Gastrocnemius medialis (tissue), 4 donors: ENCODE data around the gene METTL21C. TPM values are rescaled to one million over a fixed set of nuclear protein-coding genes. Genes with fewer than 3 reads are reported as not detected.

Experiments
- ATAC-seq, 2 donors: fragments of 150-250 bp; one replicate each; pipeline ENCODE4 v1.9.1; 2016
- DNase-seq, 2 donors: peaks; one replicate each; pipeline ENCODE4 v3.0.0-alpha.2; 2019
- H3K27ac ChIP-seq, 4 donors: fragments of 200-600 bp; sonication (generic); 1 replicate in 1 of 4; 2 replicates in 3 of 4; pipeline ENCODE4 v1.5.1; 2016 to 2018; ENCODE audit warnings: mild to moderate bottlenecking in 2 of 4, moderate library complexity in 1 of 4
- H3K27me3 ChIP-seq, 3 donors: fragments of 200-600 bp; sonication (generic) in 2 of 3; 1 replicate in 1 of 3; 2 replicates in 2 of 3; pipeline versions ENCODE4 v1.5.1 to v1.6.0; 2016 to 2019; ENCODE audit warnings: mild to moderate bottlenecking in 1 of 3, moderate library complexity in 1 of 3
- H3K36me3 ChIP-seq, 2 donors: fragments of 200-600 bp; sonication (generic) in 1 of 2; one replicate each; pipeline ENCODE4 v1.5.1; 2017 to 2018
- H3K4me1 ChIP-seq, 2 donors: fragments of 200-600 bp; sonication (generic) in 1 of 2; one replicate each; pipeline ENCODE4 v1.5.1; 2016 to 2017; ENCODE audit warnings: mild to moderate bottlenecking in 2 of 2
- H3K4me3 ChIP-seq, 4 donors: fragments of 200-600 bp; sonication (generic) in 3 of 4; 1 replicate in 1 of 4; 2 replicates in 3 of 4; pipeline ENCODE4 v1.5.1; 2016 to 2019; ENCODE audit warnings: mild to moderate bottlenecking in 2 of 4
- H3K9me3 ChIP-seq, 3 donors: fragments of 200-600 bp; sonication (generic) in 2 of 3; 1 replicate in 1 of 3; 2 replicates in 2 of 3; pipeline ENCODE4 v1.5.1; 2016 to 2019
- POLR2A ChIP-seq, 2 donors: fragments of 450-650 bp; IDR thresholded peaks; one replicate each; pipeline ENCODE4 v1.6.1; 2017; ENCODE audit warnings: antibody characterized with exemption in 2 of 2, mild to moderate bottlenecking in 2 of 2, moderate library complexity in 2 of 2
- in situ Hi-C, 4 donors: fragments of 200-750 bp; cut with MboI; loops; one replicate each; pipeline versions ENCODE4 v1.15.0 to v1.8.0; 2017; ENCODE audit warnings: low sequenced_read_pairs in 4 of 4
- intact Hi-C: fragments of 100-400 bp; cut with DNase I; formaldehyde crosslinking; loops from one replicate; pipeline ENCODE4 v1.15.1; 2023; ENCODE audit warnings: low total_unique reads
- total RNA-seq, 4 donors: library from RNA; depleted of rRNA; stranded (reverse); fragments of >200 nt; gene quantifications; one replicate each; pipeline versions ENCODE4 v1.1.0 to v1.2.3, GENCODE V29; 2016
- TF ChIP-seq, protein P1 (sequence below), 5 experiments: fragments of 450-650 bp in 3 of 5; fragments of 200-600 bp in 2 of 5; sonication (generic) in 2 of 5; IDR thresholded peaks in 4 of 5; conservative IDR thresholded peaks in 1 of 5; 1 replicate in 4 of 5; 2 replicates in 1 of 5; pipeline ENCODE4 v1.5.1; 2016 to 2019; ENCODE audit warnings: antibody characterized with exemption in 5 of 5, mild to moderate bottlenecking in 3 of 5, moderate library complexity in 3 of 5

METTL21C gene
- total RNA-seq, 4 donors from 2014 or later: 2.2 TPM; not detected in 3

- no peak for DNase-seq
- H3K36me3 ChIP-seq: no peaks in the 10 kb centered on the region
- intact Hi-C loops: loop anchor here (5.0 kb wide), 1 partner anchor 76 kb away; no protein-coding TSS in a partner anchor
- in situ Hi-C loops: loop anchor here in 1 of 4 donors (10.0 kb wide), 1 partner anchor 152 kb away; no protein-coding TSS in a partner anchor
- no peak overlapping the region for H3K27ac ChIP-seq
- TF ChIP-seq, protein P1, sequence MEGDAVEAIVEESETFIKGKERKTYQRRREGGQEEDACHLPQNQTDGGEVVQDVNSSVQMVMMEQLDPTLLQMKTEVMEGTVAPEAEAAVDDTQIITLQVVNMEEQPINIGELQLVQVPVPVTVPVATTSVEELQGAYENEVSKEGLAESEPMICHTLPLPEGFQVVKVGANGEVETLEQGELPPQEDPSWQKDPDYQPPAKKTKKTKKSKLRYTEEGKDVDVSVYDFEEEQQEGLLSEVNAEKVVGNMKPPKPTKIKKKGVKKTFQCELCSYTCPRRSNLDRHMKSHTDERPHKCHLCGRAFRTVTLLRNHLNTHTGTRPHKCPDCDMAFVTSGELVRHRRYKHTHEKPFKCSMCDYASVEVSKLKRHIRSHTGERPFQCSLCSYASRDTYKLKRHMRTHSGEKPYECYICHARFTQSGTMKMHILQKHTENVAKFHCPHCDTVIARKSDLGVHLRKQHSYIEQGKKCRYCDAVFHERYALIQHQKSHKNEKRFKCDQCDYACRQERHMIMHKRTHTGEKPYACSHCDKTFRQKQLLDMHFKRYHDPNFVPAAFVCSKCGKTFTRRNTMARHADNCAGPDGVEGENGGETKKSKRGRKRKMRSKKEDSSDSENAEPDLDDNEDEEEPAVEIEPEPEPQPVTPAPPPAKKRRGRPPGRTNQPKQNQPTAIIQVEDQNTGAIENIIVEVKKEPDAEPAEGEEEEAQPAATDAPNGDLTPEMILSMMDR (IDR thresholded peaks at IDR 0.05 in 4 of 5, conservative IDR thresholded peaks at IDR 0.05 in 1 of 5): no peak
- TF ChIP-seq POLR2A (IDR thresholded peaks at IDR 0.05): no peak
- H3K4me1 ChIP-seq: peaks cover 3 to 11% of the 10 kb centered on the region in 2 donors
- no peak for ATAC-seq
- H3K27me3 ChIP-seq: no peaks in the 10 kb centered on the region
- H3K4me3 ChIP-seq: no peak overlapping the region
- no peaks in the 10 kb centered on the region for H3K9me3 ChIP-seq
These were observed 31.6 kb upstream of the METTL21C start for GRCh38 chr13:102726430-102726829.

- H3K4me1 ChIP-seq: peaks cover 9 to 11% of the 10 kb centered on the region in 2 donors
- intact Hi-C loops (loop anchor here (1.0 to 5.0 kb wide), 2 partner anchors 77 to 145 kb away; no protein-coding TSS in a partner anchor), in situ Hi-C loops (loop anchor here in 3 of 4 donors (5.0 to 10.0 kb wide), 3 partner anchors 128 to 150 kb away; partner anchors contain the start of gene TPP2 (in 1 of the 3))
- DNase-seq: no peak
- H3K27ac ChIP-seq: no peak overlapping the region
- peak; percentile 37 to 67 for ATAC-seq
- TF ChIP-seq, protein P1 (IDR thresholded peaks at IDR 0.05 in 4 of 5, conservative IDR thresholded peaks at IDR 0.05 in 1 of 5): peak; percentile 56 to 73 (median 66)
- TF ChIP-seq POLR2A (IDR thresholded peaks at IDR 0.05): no peak
- H3K27me3 ChIP-seq: no peaks in the 10 kb centered on the region
- H3K9me3 ChIP-seq: no peaks in the 10 kb centered on the region
- H3K36me3 ChIP-seq: no peaks in the 10 kb centered on the region
- no peak overlapping the region for H3K4me3 ChIP-seq
These were observed 30.1 kb upstream of the METTL21C start for GRCh38 chr13:102724923-102725322.

- TF ChIP-seq, protein P1 (IDR thresholded peaks at IDR 0.05 in 4 of 5, conservative IDR thresholded peaks at IDR 0.05 in 1 of 5): no peak
- Histone ChIP-seq H3K4me3 (no peak overlapping the region), H3K27ac (peak overlapping the region; percentile 54 to 90 (median 80)), H3K27me3 (no peaks in the 10 kb centered on the region), H3K4me1 (peaks cover 14 to 15% of the 10 kb centered on the region in 2 donors), H3K36me3 (no peaks in the 10 kb centered on the region), H3K9me3 (no peaks in the 10 kb centered on the region)
- intact Hi-C loops (loop anchor here (1.0 to 2.0 kb wide), 4 partner anchors 45 to 130 kb away; partner anchors contain the start of genes ERCC5 and TEX30), in situ Hi-C loops (loop anchor here in 3 of 4 donors (5.0 to 10.0 kb wide), 3 partner anchors 125 to 147 kb away; partner anchors contain the start of gene TPP2 (in 1 of the 3))
- peak; percentile 57 to 67 for DNase-seq
- ATAC-seq: peak; percentile 42 to 81
These were observed 27.0 kb upstream of the METTL21C start for GRCh38 chr13:102721800-102722231.

- DNase-seq (no peak), ATAC-seq (no peak)
- no peak for TF ChIP-seq POLR2A (IDR thresholded peaks at IDR 0.05)
- TF ChIP-seq, protein P1 (IDR thresholded peaks at IDR 0.05 in 4 of 5, conservative IDR thresholded peaks at IDR 0.05 in 1 of 5): no peak
- H3K4me1 ChIP-seq: peaks cover 14 to 15% of the 10 kb centered on the region in 2 donors
- H3K27me3 ChIP-seq: no peaks in the 10 kb centered on the region
- intact Hi-C loops: no loop called here
- H3K27ac ChIP-seq: peak overlapping the region; percentile 78 to 90 (median 84)
- H3K4me3 ChIP-seq: no peak overlapping the region
- in situ Hi-C loops: no loop called here
- H3K9me3 ChIP-seq: no peaks in the 10 kb centered on the region
- H3K36me3 ChIP-seq: no peaks in the 10 kb centered on the region
These were observed 23.9 kb upstream of the METTL21C start for GRCh38 chr13:102718746-102719145.
